ENCODE data around the gene BEND6.

BEND6 gene

GRCh38 chr6:57069228-57069627 lies 114.3 kb downstream of the BEND6 start:
- no peak overlapping the region for H3K4me3 ChIP-seq (ENCODE audit: low read depth in 1 of 2, low read length in 2 of 2)
- no peak overlapping the region for H3K27ac ChIP-seq (ENCODE audit: low read length)
- H3K27me3 ChIP-seq (ENCODE audit: low read depth, low read length): no peaks in the 10 kb centered on the region
- no peaks in the 10 kb centered on the region for H3K4me1 ChIP-seq (ENCODE audit: control insufficient read depth in 1 of 2, insufficient read depth in 2 of 2, low read length in 2 of 2)
- peaks cover 4 to 25% of the 10 kb centered on the region in 2 donors for H3K36me3 ChIP-seq (ENCODE audit: control insufficient read depth in 1 of 2, insufficient read depth in 2 of 2, low read length in 2 of 2)
- no peaks in the 10 kb centered on the region for H3K9me3 ChIP-seq (ENCODE audit: control insufficient read depth in 1 of 2, low read length in 2 of 2)

DNA sequence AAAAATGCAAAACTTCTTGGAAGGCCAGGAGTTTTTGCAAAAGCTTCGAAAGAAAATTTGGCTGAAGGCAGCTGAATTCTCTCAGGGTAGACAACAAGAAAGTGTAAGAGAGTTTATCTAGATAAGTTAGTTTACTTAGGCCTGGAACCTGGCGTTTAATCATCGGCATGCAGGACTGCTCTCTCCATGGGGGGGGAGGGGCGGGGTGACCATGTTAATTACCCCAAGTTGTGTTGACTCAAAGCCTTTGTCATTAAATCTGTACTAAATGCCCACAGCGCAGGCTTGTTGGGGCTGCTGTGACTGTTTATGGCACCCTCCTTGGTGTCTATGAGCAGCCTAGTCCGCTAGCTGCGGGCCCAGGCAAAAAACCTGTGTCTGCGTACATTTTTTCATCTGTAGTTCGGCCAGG lies 115.0 kb downstream of the BEND6 start:
- Histone ChIP-seq H3K27ac (ENCODE audit: low read length) (no peak overlapping the region), H3K27me3 (ENCODE audit: low read depth, low read length) (no peaks in the 10 kb centered on the region), H3K9me3 (ENCODE audit: control insufficient read depth in 1 of 2, low read length in 2 of 2) (no peaks in the 10 kb centered on the region), H3K36me3 (ENCODE audit: control insufficient read depth in 1 of 2, insufficient read depth in 2 of 2, low read length in 2 of 2) (peaks cover 4 to 18% of the 10 kb centered on the region in 2 donors), H3K4me3 (ENCODE audit: low read depth in 1 of 2, low read length in 2 of 2) (no peak overlapping the region), H3K4me1 (ENCODE audit: control insufficient read depth in 1 of 2, insufficient read depth in 2 of 2, low read length in 2 of 2) (no peaks in the 10 kb centered on the region)

GRCh38 chr6:57072108-57072507 lies 117.2 kb downstream of the BEND6 start:
- Histone ChIP-seq H3K9me3 (ENCODE audit: control insufficient read depth in 1 of 2, low read length in 2 of 2) (no peaks in the 10 kb centered on the region), H3K4me3 (ENCODE audit: low read depth in 1 of 2, low read length in 2 of 2) (no peak overlapping the region), H3K27ac (ENCODE audit: low read length) (no peak overlapping the region), H3K36me3 (ENCODE audit: control insufficient read depth in 1 of 2, insufficient read depth in 2 of 2, low read length in 2 of 2) (peaks cover 4 to 5% of the 10 kb centered on the region in 2 donors), H3K27me3 (ENCODE audit: low read depth, low read length) (no peaks in the 10 kb centered on the region), H3K4me1 (ENCODE audit: control insufficient read depth in 1 of 2, insufficient read depth in 2 of 2, low read length in 2 of 2) (no peaks in the 10 kb centered on the region)

- Histone ChIP-seq H3K36me3 (ENCODE audit: control insufficient read depth in 1 of 2, insufficient read depth in 2 of 2, low read length in 2 of 2) (peaks cover 0 to 5% of the 10 kb centered on the region in 2 donors), H3K4me3 (ENCODE audit: low read depth in 1 of 2, low read length in 2 of 2) (no peak overlapping the region), H3K27ac (ENCODE audit: low read length) (no peak overlapping the region), H3K4me1 (ENCODE audit: control insufficient read depth in 1 of 2, insufficient read depth in 2 of 2, low read length in 2 of 2) (no peaks in the 10 kb centered on the region), H3K9me3 (ENCODE audit: control insufficient read depth in 1 of 2, low read length in 2 of 2) (no peaks in the 10 kb centered on the region), H3K27me3 (ENCODE audit: low read depth, low read length) (no peaks in the 10 kb centered on the region)
Observed at GRCh38 chr6:57074383-57074782, 119.5 kb downstream of the BEND6 start.

GRCh38 chr6:57075092-57075491 lies 120.2 kb downstream of the BEND6 start:
- Histone ChIP-seq H3K9me3 (ENCODE audit: control insufficient read depth in 1 of 2, low read length in 2 of 2) (no peaks in the 10 kb centered on the region), H3K4me1 (ENCODE audit: control insufficient read depth in 1 of 2, insufficient read depth in 2 of 2, low read length in 2 of 2) (no peaks in the 10 kb centered on the region), H3K27me3 (ENCODE audit: low read depth, low read length) (no peaks in the 10 kb centered on the region), H3K4me3 (ENCODE audit: low read depth in 1 of 2, low read length in 2 of 2) (no peak overlapping the region), H3K36me3 (ENCODE audit: control insufficient read depth in 1 of 2, insufficient read depth in 2 of 2, low read length in 2 of 2) (peaks cover 0 to 5% of the 10 kb centered on the region in 2 donors), H3K27ac (ENCODE audit: low read length) (no peak overlapping the region)

Data from muscle layer of duodenum (tissue), 2 donors.